ENCODE results near the gene VPS13D.

The VPS13D gene

DNA sequence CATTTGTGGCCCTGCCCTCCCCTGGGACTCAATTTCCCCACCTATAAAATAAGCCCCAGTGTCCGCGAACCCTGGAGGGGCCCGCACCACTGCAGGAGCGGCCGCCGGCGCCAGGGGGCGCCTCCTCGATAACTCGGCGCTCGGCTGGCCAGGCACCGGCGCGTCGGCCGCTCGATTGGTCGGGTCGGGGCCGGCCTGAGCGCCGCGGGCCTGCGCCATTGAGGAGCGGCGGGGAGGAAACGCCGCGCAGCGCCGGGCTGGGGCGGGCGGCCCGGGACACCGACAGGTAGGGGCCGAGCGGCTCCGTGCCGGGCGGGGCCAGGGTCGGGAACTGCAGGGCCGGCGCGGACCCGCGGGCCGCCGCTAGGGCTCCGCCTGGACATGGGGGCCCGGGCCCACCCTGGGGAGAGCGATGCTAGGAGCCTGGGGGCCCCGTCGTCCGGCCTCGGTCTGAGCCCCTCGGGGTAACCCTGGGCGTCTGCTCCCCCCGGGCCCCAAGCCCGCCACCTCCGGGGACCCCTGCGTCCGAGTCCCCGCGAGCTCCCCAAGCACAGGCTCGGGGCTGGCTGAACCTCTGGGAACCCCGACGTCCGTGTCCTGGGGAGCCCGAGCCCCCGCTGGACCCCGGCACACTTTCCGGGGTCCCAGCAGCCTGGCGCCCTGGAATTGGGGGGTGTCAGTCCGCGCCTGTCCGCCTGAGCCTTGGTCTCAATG lies at the start of gene VPS13D:
Gene VPS13D (plus strand): TSS at position 196 of the 714 bp plus-strand sequence. CDS start 4,237 bp downstream, outside the sequence.
- TF ChIP-seq, protein P1, sequence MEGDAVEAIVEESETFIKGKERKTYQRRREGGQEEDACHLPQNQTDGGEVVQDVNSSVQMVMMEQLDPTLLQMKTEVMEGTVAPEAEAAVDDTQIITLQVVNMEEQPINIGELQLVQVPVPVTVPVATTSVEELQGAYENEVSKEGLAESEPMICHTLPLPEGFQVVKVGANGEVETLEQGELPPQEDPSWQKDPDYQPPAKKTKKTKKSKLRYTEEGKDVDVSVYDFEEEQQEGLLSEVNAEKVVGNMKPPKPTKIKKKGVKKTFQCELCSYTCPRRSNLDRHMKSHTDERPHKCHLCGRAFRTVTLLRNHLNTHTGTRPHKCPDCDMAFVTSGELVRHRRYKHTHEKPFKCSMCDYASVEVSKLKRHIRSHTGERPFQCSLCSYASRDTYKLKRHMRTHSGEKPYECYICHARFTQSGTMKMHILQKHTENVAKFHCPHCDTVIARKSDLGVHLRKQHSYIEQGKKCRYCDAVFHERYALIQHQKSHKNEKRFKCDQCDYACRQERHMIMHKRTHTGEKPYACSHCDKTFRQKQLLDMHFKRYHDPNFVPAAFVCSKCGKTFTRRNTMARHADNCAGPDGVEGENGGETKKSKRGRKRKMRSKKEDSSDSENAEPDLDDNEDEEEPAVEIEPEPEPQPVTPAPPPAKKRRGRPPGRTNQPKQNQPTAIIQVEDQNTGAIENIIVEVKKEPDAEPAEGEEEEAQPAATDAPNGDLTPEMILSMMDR (IDR thresholded peaks at IDR 0.05; ENCODE audit: low read depth, low read length): peak; percentile 74
- DNase-seq (ENCODE audit: low read depth in 2 of 2): peak; percentile 72 to 82

DNA sequence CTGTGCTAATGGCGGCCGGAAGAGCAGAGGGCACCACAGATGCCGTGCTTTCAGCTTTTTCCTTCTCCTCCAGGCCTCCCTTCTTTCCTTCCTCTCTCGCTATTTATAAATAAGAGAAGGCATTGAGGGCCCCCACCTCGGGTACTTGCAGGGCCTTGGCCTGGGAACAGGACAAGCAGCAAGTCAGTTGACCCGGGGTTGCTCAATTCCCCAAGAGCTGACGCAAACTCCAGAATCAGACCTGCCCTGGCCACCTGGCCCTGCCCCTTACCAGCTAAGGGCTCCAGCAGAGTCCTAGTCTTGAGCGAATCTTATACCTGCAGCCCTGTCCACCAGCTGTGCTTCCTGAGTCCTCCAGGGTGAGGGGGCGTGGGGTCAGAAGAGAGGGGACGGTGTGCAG lies 49.5 kb upstream of the VPS13D start:
- DNase-seq (ENCODE audit: low read depth in 2 of 2): no peak
- H3K4me3 ChIP-seq (replicated peaks in 1 of 2; ENCODE audit: low read depth in 2 of 2, low read length in 2 of 2): no peak overlapping the region
- TF ChIP-seq, protein P1 (IDR thresholded peaks at IDR 0.05; ENCODE audit: low read depth, low read length): no peak

More for the DNA sequence above, at the start of gene VPS13D:
- peak within 1 kb of the TSS; percentile 93 to 98 for H3K4me3 ChIP-seq (replicated peaks in 1 of 2; ENCODE audit: low read depth in 2 of 2, low read length in 2 of 2)

- no peak overlapping the region for H3K4me3 ChIP-seq (replicated peaks in 1 of 2; ENCODE audit: low read depth in 2 of 2, low read length in 2 of 2)
- TF ChIP-seq, protein P1 (IDR thresholded peaks at IDR 0.05; ENCODE audit: low read depth, low read length): no peak
- DNase-seq (ENCODE audit: low read depth in 2 of 2): no peak
Measured at GRCh38 chr1:12180903-12181302, 48.9 kb upstream of the VPS13D start.

GRCh38 chr1:12181568-12181967 lies 48.3 kb upstream of the VPS13D start:
- no peak for DNase-seq (ENCODE audit: low read depth in 2 of 2)
- H3K4me3 ChIP-seq (replicated peaks in 1 of 2; ENCODE audit: low read depth in 2 of 2, low read length in 2 of 2): no peak overlapping the region
- TF ChIP-seq, protein P1 (IDR thresholded peaks at IDR 0.05; ENCODE audit: low read depth, low read length): no peak

DNA sequence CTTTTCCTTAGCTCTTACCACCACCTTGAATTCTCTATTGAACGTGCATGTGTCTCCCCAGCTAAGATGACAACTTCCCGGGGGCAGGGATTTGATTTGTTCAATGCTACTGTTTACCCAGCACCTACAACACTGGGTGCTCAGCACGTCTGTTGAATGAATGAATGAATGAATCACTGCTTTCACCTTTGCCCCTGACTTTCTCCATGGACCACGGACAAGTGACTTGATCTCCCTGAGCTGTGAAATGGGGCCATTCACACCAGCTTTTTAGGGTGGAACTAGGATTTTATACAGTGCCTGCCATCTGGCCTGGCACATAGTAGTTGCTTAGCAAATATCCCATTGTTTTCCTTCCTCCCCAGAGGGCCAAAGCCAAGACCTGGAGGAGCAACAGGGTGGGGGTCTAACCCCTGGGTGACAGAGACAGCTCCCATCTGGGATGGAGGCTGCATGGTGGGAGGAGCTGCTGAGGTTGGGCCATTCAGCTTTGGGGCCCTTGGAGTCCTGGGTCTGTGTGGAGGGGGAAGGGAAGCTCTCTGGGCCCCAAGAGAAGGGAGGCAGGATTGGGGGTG lies 47.3 kb upstream of the VPS13D start:
- no peak overlapping the region for H3K4me3 ChIP-seq (replicated peaks in 1 of 2; ENCODE audit: low read depth in 2 of 2, low read length in 2 of 2)
- DNase-seq (ENCODE audit: low read depth in 2 of 2): peak in 1 of 2 donors; percentile 47
- TF ChIP-seq, protein P1 (IDR thresholded peaks at IDR 0.05; ENCODE audit: low read depth, low read length): no peak

DNA sequence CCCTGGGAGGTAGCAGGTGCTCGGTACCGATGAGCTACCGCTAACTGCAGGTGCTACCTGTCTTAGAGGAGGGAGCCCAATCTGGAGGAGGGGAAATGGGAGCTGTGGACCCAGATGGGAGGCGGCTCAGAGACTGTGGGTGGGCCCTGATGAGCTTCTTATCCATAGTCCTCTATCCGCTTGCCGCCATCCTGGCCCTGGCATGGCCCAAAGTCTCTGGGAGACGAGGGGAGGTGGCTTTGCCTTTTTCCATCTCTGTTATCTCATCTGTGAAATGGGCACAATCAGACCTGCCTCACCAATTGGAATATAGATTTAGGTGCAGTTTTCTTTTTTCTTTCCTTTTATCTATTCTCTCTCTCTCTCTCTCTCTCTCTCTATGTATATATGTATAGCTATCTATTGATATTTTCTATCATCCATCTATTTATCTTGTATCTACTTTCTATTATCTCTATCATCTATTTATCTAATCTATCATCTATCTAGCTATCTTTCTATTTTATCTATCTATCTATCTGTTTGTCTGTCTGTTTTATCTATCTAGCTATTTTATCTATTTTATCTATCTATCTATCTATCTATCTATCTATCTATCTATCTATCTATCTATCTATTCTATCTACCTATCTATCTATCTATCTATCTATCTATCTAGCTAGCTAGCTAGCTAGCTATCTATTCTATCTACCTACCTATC lies 46.6 kb upstream of the VPS13D start:
- H3K4me3 ChIP-seq (replicated peaks in 1 of 2; ENCODE audit: low read depth in 2 of 2, low read length in 2 of 2): no peak overlapping the region
- TF ChIP-seq, protein P1 (IDR thresholded peaks at IDR 0.05; ENCODE audit: low read depth, low read length): no peak
- DNase-seq (ENCODE audit: low read depth in 2 of 2): no peak
